ENCODE measurements around the gene DHRS1.

DHRS1 gene

GRCh38 chr14:24241829-24242443, 57.6 kb downstream of the DHRS1 start:
- Histone ChIP-seq H3K4me3 (ENCODE audit: low read depth, low read length) (peak overlapping the region; percentile 78), H3K27ac (ENCODE audit: extremely low read depth, low read depth, low read length) (peak overlapping the region; percentile 75), H3K9me3 (ENCODE audit: control insufficient read depth, insufficient read depth, low read depth, low read length) (no peaks in the 10 kb centered on the region), H3K36me3 (ENCODE audit: control insufficient read depth in 2 of 2, insufficient read depth in 1 of 2, low read length in 2 of 2) (peaks cover 13 to 44% of the 10 kb centered on the region in 2 experiments; a peak in 2 of 3 replicates), H3K4me1 (ENCODE audit: control insufficient read depth, insufficient read depth, low read length) (no peaks in the 10 kb centered on the region)
- ChIA-PET CTCF (interaction anchor here (0.6 to 7.2 kb wide), 33 partner anchors 8 to 194 kb away, joined by 3 to 133 read pairs (median 6); partner anchors contain the start of genes CBLN3, CIDEB, DCAF11 and DHRS1), POLR2A (interaction anchor here (0.5 to 3.4 kb wide), 34 partner anchors 9 to 200 kb away, joined by 3 to 62 read pairs (median 8); partner anchors contain the start of genes CARMIL3, CHMP4A, CIDEB and DCAF11)
- TF ChIP-seq KLF1 (tag by site-specific recombination; IDR thresholded peaks at IDR 0.05) (peak; percentile 76; the same call in 1 of the 2 replicates), PATZ1 (tag by site-specific recombination; IDR thresholded peaks at IDR 0.05) (no peak), ZEB2 (tag by site-specific recombination; IDR thresholded peaks at IDR 0.05) (no peak), GLIS1 (tag by site-specific recombination; IDR thresholded peaks at IDR 0.05) (peak; percentile 17; the same call in 1 of the 2 replicates), ZNF660 (tag by site-specific recombination; IDR thresholded peaks at IDR 0.05) (no peak), SCRT1 (tag by site-specific recombination; IDR thresholded peaks at IDR 0.05; ENCODE audit: borderline replicate concordance) (no peak), ZSCAN30 (tag by site-specific recombination; IDR thresholded peaks at IDR 0.05) (no peak), ZNF692 (tag by site-specific recombination; IDR thresholded peaks at IDR 0.05) (peak; percentile 90), ZNF350 (tag by site-specific recombination; IDR thresholded peaks at IDR 0.05) (no peak), ZNF335 (tag by site-specific recombination; conservative IDR thresholded peaks at IDR 0.05) (no peak), ZNF843 (tag by site-specific recombination; IDR thresholded peaks at IDR 0.05) (no peak), KLF7 (tag by site-specific recombination; IDR thresholded peaks at IDR 0.05; ENCODE audit: borderline replicate concordance) (peak; percentile 12; the same call in 1 of the 2 replicates), ZNF423 (tag by site-specific recombination; IDR thresholded peaks at IDR 0.05) (no peak), ZNF670 (tag by site-specific recombination; IDR thresholded peaks at IDR 0.05; ENCODE audit: low read depth) (no peak), ZNF184 (tag by site-specific recombination; IDR thresholded peaks at IDR 0.05) (no peak), ZBTB10 (tag by site-specific recombination; IDR thresholded peaks at IDR 0.05) (no peak), MEIS1 (CRISPR knock-in tag; IDR thresholded peaks at IDR 0.05; ENCODE audit: borderline replicate concordance) (no peak), ZFP3 (tag by site-specific recombination; IDR thresholded peaks at IDR 0.05; ENCODE audit: low read depth) (no peak), ZNF169 (tag by site-specific recombination; IDR thresholded peaks at IDR 0.05) (no peak), ZSCAN4 (tag by site-specific recombination; IDR thresholded peaks at IDR 0.05) (peak; percentile 44; the same call in 1 of the 2 replicates), ZNF132 (tag by site-specific recombination; IDR thresholded peaks at IDR 0.05; ENCODE audit: borderline replicate concordance) (no peak), PRDM4 (tag by site-specific recombination; IDR thresholded peaks at IDR 0.05) (no peak), ZNF473 (tag by site-specific recombination; IDR thresholded peaks at IDR 0.05) (no peak)
- TF ChIP-seq, protein P1, sequence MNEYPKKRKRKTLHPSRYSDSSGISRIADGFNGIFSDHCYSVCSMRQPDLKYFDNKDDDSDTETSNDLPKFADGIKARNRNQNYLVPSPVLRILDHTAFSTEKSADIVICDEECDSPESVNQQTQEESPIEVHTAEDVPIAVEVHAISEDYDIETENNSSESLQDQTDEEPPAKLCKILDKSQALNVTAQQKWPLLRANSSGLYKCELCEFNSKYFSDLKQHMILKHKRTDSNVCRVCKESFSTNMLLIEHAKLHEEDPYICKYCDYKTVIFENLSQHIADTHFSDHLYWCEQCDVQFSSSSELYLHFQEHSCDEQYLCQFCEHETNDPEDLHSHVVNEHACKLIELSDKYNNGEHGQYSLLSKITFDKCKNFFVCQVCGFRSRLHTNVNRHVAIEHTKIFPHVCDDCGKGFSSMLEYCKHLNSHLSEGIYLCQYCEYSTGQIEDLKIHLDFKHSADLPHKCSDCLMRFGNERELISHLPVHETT (tag by site-specific recombination; IDR thresholded peaks at IDR 0.05), result no peak
- TF ChIP-seq, protein P2, sequence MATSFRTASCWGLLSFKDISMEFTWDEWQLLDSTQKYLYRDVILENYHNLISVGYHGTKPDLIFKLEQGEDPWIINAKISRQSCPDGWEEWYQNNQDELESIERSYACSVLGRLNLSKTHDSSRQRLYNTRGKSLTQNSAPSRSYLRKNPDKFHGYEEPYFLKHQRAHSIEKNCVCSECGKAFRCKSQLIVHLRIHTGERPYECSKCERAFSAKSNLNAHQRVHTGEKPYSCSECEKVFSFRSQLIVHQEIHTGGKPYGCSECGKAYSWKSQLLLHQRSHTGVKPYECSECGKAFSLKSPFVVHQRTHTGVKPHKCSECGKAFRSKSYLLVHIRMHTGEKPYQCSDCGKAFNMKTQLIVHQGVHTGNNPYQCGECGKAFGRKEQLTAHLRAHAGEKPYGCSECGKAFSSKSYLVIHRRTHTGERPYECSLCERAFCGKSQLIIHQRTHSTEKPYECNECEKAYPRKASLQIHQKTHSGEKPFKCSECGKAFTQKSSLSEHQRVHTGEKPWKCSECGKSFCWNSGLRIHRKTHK (tag by site-specific recombination; IDR thresholded peaks at IDR 0.05), result no peak

All from HEK293 (cell line).